A549 (cell line): ENCODE measurements around the gene UBE2H. TPM values are rescaled to one million over a fixed set of nuclear protein-coding genes. Genes with fewer than 3 reads are reported as not detected.

Experiments
- ATAC-seq, 2 experiments: fragments of 200-7000 bp in 1 of 2; fragments of >200 bp in 1 of 2; cut with Nextera tagmentation in 1 of 2; cut with Tn5 transposase in 1 of 2; 3 replicates each; pipeline versions ENCODE4 v1.8.0 to v1.9.1; 2018 to 2020; ENCODE audit warnings: mild to moderate bottlenecking in 1 of 2, moderate library complexity in 1 of 2
- CTCF ChIA-PET: fragments of 300-600 bp; sonication (Branson Sonifier 250); formaldehyde crosslinking; extraction: SDS; loops from one replicate; lab custom pipeline; 2021; ENCODE audit warnings: antibody characterized with exemption, inconsistent platforms; lab: Yijun Ruan, JAX
- POLR2A ChIA-PET: fragments of 350-600 bp; formaldehyde crosslinking; extraction: SDS; loops from one replicate; lab custom pipeline; 2021; ENCODE audit warnings: antibody characterized with exemption, inconsistent platforms; lab: Yijun Ruan, JAX
- DNase-seq, 2 experiments: peaks; one replicate each; pipeline versions ENCODE4 v3.0.0 to v3.0.0-alpha.2; 2011 to 2016; ENCODE audit warnings: low read depth in 1 of 2, low spot score in 1 of 2
- FAIRE-seq: peaks from 2 replicates; lab custom pipeline; 2011; peaks lifted over from hg19 to GRCh38; lab: Jason Lieb, UNC
- H3K27ac ChIP-seq, 2 experiments: fragments of >200 bp; sonication (Bioruptor Twin); formaldehyde crosslinking; 3 replicates each; pipeline ENCODE4 v1.5.1; 2016 to 2017
- H3K4me1 ChIP-seq: fragments of >200 bp; sonication (Bioruptor Twin); formaldehyde crosslinking; 3 replicates; pipeline ENCODE4 v1.6.1; 2016
- H3K4me2 ChIP-seq: fragments of >200 bp; sonication (Bioruptor Twin); formaldehyde crosslinking; 3 replicates; pipeline ENCODE4 v1.6.1; 2016
- H3K4me3 ChIP-seq: fragments of >200 bp; sonication (Bioruptor Twin); formaldehyde crosslinking; 3 replicates; pipeline ENCODE4 v1.5.1; 2016
- H3K9me3 ChIP-seq: fragments of >200 bp; sonication (Bioruptor Twin); formaldehyde crosslinking; 3 replicates; pipeline ENCODE4 v1.6.1; 2016
- BHLHE40 ChIP-seq: IDR thresholded peaks from 2 replicates; pipeline ENCODE4 v1.6.1; 2012; ENCODE audit warnings: low read depth, low read length, inconsistent platforms
- CBX8 ChIP-seq: fragments of 200-600 bp; sonication (generic); IDR thresholded peaks from 2 replicates; pipeline ENCODE4 v1.6.1; 2016
- CEBPB ChIP-seq, 2 experiments: fragments of >200 bp in 1 of 2; sonication (Bioruptor Twin) in 1 of 2; formaldehyde crosslinking in 1 of 2; IDR thresholded peaks; 2 replicates each; pipeline ENCODE4 v1.6.1; 2012 to 2016
- CHD2 ChIP-seq: fragments of 150-350 bp; IDR thresholded peaks from 2 replicates; pipeline ENCODE4 v1.6.1; 2014; ENCODE audit warnings: low read length; ENCODE audit not compliant: partially characterized antibody
- FOSL2 ChIP-seq, 2 experiments: fragments of 450-650 bp in 1 of 2; fragments of >200 bp in 1 of 2; sonication (Bioruptor Twin) in 1 of 2; formaldehyde crosslinking; IDR thresholded peaks; 2 replicates each; pipeline versions ENCODE4 v1.5.0 to v1.6.1; 2016 to 2020; ENCODE audit warnings: mild to moderate bottlenecking in 1 of 2, moderate library complexity in 1 of 2
- HEYL ChIP-seq: fragments of 250-450 bp; sonication (Bioruptor Pico); IDR thresholded peaks from 2 replicates; pipeline ENCODE4 v1.8.0; 2021; ENCODE audit warnings: mild to moderate bottlenecking, moderate library complexity
- HMGXB4 ChIP-seq: fragments of 250-450 bp; sonication (Bioruptor Pico); IDR thresholded peaks from 2 replicates; pipeline ENCODE4 v1.5.0; 2021; ENCODE audit warnings: mild to moderate bottlenecking, moderate library complexity, borderline replicate concordance
- JUNB ChIP-seq: fragments of >200 bp; sonication (Bioruptor Twin); formaldehyde crosslinking; IDR thresholded peaks from 2 replicates; pipeline ENCODE4 v1.6.1; 2016
- KDM1A ChIP-seq: fragments of 200-600 bp; sonication (generic); IDR thresholded peaks from 2 replicates; pipeline ENCODE4 v1.6.1; 2016; ENCODE audit warnings: low read depth, mild to moderate bottlenecking
- MAZ ChIP-seq: fragments of 150-350 bp; IDR thresholded peaks from 2 replicates; pipeline ENCODE4 v1.6.1; 2014; ENCODE audit warnings: antibody characterized with exemption, low read depth, low read length, borderline replicate concordance
- NR3C1 ChIP-seq: fragments of >200 bp; sonication (Bioruptor Twin); formaldehyde crosslinking; IDR thresholded peaks from 3 replicates; pipeline ENCODE4 v1.6.1; 2017
- PBX3 ChIP-seq: IDR thresholded peaks from 2 replicates; pipeline ENCODE4 v1.6.1; 2012
- RCOR1 ChIP-seq: fragments of 150-350 bp; IDR thresholded peaks from 2 replicates; pipeline ENCODE4 v1.6.1; 2014; ENCODE audit warnings: antibody characterized with exemption, low read length, low read depth
- RFX5 ChIP-seq: fragments of 450-650 bp; IDR thresholded peaks from 2 replicates; pipeline ENCODE4 v1.7.1; 2014; ENCODE audit warnings: antibody characterized with exemption, mild to moderate bottlenecking, moderate library complexity
- SMC3 ChIP-seq: fragments of >200 bp; sonication (Bioruptor Twin); formaldehyde crosslinking; IDR thresholded peaks from 3 replicates; pipeline ENCODE4 v1.6.1; 2018; ENCODE audit warnings: inconsistent platforms
- USF2 ChIP-seq: fragments of 450-650 bp; IDR thresholded peaks from 2 replicates; pipeline ENCODE4 v1.6.1; 2014; ENCODE audit warnings: antibody characterized with exemption
- ZC3H11A ChIP-seq: fragments of 450-650 bp; IDR thresholded peaks from 2 replicates; pipeline ENCODE4 v1.6.1; 2014; ENCODE audit warnings: antibody characterized with exemption, mild to moderate bottlenecking
- ZNF302 ChIP-seq: fragments of 250-450 bp; sonication (Bioruptor Pico); IDR thresholded peaks from 2 replicates; pipeline ENCODE4 v1.9.0; 2021; ENCODE audit warnings: inconsistent platforms, mild to moderate bottlenecking, moderate library complexity
- WGBS: methylation state at CpG from one replicate; pipeline ENCODE4 v1.1.6; 2017; ENCODE audit errors: missing lambda C conversion rate; 5-methylcytosine and 5-hydroxymethylcytosine counted together
- polyA plus RNA-seq, 4 experiments: library from polyadenylated mRNA; depleted of rRNA in 3 of 4; stranded (reverse); fragments of >200 nt; fragmentation: RNase III in 1 of 4; extraction: RNeasy Plus Mini Kit Qiagen cat#74134 plus additional on column Dnase treatment in 1 of 4; gene quantifications; 2 replicates in 3 of 4; 3 replicates in 1 of 4; pipeline ENCODE4 v1.2.3, GENCODE V29; 2011 to 2017

The UBE2H gene
- polyA plus RNA-seq, 2 of the 4 experiments (the other 2 are of a cell fraction): 73.5 to 99.2 TPM

GRCh38 chr7:129845972-129846327 lies 106.8 kb downstream of the UBE2H start:
- DNase-seq (peak in 1 of 2 experiments; percentile 33), FAIRE-seq (no peak), ATAC-seq (peak; percentile 75 to 77; a peak in 5 of 6 replicates)
- H3K9me3 ChIP-seq: no peaks in the 10 kb centered on the region
- peak overlapping the region; percentile 71 to 83 for H3K27ac ChIP-seq
- no peak overlapping the region for H3K4me3 ChIP-seq
- 63% methylated on average over 1 of the region's 1 CpG for WGBS
- peak overlapping the region; percentile 52 for H3K4me2 ChIP-seq
- TF ChIP-seq HEYL (no peak), FOSL2 (IDR thresholded peaks at IDR 0.05) (peak; percentile 55), FOSL2 (CRISPR knock-in tag; IDR thresholded peaks at IDR 0.05) (peak; percentile 83), JUNB (peak; percentile 56), ZNF302 (CRISPR knock-in tag) (no peak)
- ChIA-PET POLR2A (interaction anchor here (1.0 to 1.3 kb wide), 2 partner anchors 15 to 164 kb away, joined by 3 read pairs; no protein-coding TSS in a partner anchor), CTCF (interaction anchor here (0.9 to 3.4 kb wide), 5 partner anchors 9 to 165 kb away, joined by 3 to 15 read pairs (median 4); no protein-coding TSS in a partner anchor)
- peaks cover 64% of the 10 kb centered on the region for H3K4me1 ChIP-seq

GRCh38 chr7:129845178-129845971 lies 107.4 kb downstream of the UBE2H start:
- FAIRE-seq: no peak
- TF ChIP-seq USF2 (no peak), NR3C1 (no peak), PBX3 (no peak), SMC3 (no peak), KDM1A (no peak), JUNB (no peak), RFX5 (no peak), HMGXB4 (no peak), RCOR1 (no peak), ZC3H11A (no peak), CHD2 (no peak), MAZ (no peak), CEBPB (IDR thresholded peaks at IDR 0.05) (no peak), BHLHE40 (no peak), ZNF302 (CRISPR knock-in tag) (no peak), CBX8 (no peak)
- TF ChIP-seq, all 56 proteins: peak for 0
- no peak for DNase-seq
- peaks cover 66% of the 10 kb centered on the region for H3K4me1 ChIP-seq
- no peaks in the 10 kb centered on the region for H3K9me3 ChIP-seq
- peak overlapping the region; percentile 52 for H3K4me2 ChIP-seq
- POLR2A ChIA-PET: interaction anchor here (1.0 to 1.3 kb wide), 2 partner anchors 14 to 164 kb away, joined by 3 read pairs; no protein-coding TSS in a partner anchor
- peak; percentile 68 to 76 for ATAC-seq
- no peak overlapping the region for H3K4me3 ChIP-seq
- 69% methylated on average over 3 of the region's 3 CpGs for WGBS
- peak overlapping the region; percentile 71 to 83 for H3K27ac ChIP-seq
- CTCF ChIA-PET: interaction anchor here (0.9 to 3.4 kb wide), 7 partner anchors 9 to 165 kb away, joined by 3 to 15 read pairs (median 4); no protein-coding TSS in a partner anchor
